Erythroblast (primary cell): ENCODE measurements around the gene KIF5A.
"Not testable (repeated sequence)": the region's sequence is repeated elsewhere in the genome, so short reads cannot be mapped to it uniquely, and the experiment has no call there.

Experiments
- DNase-seq, 2 experiments: peaks; one replicate each; lab custom pipeline; 2025; lab: John Stamatoyannopoulos, UW
- GATA1 ChIP-seq: IDR thresholded peaks from 2 replicates; pipeline ENCODE4 v1.6.1; 2011; ENCODE audit warnings: low read depth, mild to moderate bottlenecking, control low read depth, low read length, moderate library complexity
- POLR2A ChIP-seq: IDR thresholded peaks from 2 replicates; pipeline ENCODE4 v1.6.1; 2011; ENCODE audit warnings: mild to moderate bottlenecking, low read length

Gene KIF5A

DNA sequence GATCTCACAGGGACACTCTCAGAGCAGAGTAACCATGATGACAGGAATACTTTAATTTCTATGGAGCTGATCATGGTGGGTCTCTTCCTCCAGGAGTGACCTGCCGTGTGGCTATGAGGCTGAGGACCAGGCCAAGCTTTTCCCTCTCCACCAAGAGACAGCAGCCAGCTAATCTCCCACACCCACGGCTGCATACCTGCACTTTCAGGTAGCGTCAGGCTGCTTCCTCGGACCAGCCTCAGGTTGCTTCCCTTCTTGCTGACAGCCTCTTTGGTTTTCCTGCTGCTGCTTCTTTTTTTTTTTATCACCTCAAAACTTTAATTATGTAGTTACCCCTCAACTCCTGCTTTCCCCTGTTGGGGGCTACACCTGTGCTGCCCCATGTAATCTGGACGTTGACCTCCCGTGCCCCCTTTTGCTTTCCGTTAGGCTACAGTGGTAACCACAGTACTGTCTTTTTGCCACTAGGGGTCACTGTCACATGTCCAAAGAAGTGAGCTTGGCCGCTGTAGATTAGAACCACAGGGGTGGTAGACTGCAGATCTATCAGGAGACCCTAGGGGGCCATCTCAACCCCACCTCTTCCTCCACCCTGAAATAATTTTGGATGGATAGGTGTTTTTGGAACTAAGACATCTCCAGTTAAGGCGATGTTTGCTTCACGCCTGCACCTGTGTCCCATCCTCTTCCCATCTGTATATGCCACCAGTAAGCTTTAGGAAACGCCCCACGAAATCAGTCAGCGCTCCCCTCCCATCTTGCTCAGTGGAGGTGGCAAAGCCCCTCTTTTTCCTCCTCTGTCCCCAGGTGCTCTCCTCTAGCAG, 33.4 kb downstream of the KIF5A start:
- peak; percentile 88 for DNase-seq
- TF ChIP-seq GATA1 (no peak), POLR2A (no peak)

- TF ChIP-seq POLR2A = no peak
- TF ChIP-seq GATA1 = no peak
These were observed 34.2 kb downstream of the KIF5A start for GRCh38 chr12:57584050-57584449.

DNA sequence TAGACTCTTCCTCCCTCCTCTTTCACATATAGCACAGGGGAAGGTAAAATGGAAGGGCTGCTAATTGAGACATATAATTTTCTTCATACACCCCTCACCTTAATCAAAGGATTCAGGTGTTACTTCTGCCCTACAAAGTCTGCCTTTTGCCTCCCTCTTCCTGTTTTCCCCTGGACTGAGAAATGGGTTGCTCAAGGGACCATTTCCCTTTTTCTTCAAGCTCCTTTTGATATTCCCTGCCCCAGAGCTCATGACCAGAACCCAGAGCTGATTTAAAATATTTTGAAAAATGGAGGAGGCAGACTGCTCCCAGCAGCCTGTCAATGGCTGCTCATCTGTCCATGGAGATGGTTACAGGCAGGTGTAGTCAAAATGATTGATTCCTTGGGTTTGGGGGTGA, 34.8 kb downstream of the KIF5A start:
- DNase-seq = no peak
- TF ChIP-seq POLR2A (no peak), GATA1 (no peak)

More at GRCh38 chr12:57584050-57584449, 34.2 kb downstream of the KIF5A start:
- DNase-seq = no peak

GRCh38 chr12:57585156-57585555, 35.3 kb downstream of the KIF5A start:
- TF ChIP-seq GATA1 (no peak), POLR2A (no peak)
- DNase-seq = no peak

DNA sequence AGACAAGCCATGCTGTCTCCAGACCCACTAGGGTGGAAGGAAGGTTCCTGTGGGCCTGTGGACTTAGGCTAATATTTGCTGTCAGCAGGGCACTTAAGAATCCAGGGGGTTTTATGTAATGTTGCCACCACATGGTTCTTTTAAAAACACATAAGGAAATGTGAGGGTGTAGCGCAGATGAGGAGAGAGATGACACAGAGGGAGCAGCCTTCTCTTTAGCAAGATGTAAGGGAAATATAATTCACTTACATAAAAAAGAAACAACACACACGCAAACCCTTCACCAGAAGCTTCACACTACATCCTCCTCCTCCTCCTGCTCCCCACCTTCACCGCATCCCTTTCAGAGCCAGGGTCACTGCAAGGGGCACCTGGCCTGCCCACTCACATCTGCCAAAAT, 36.3 kb downstream of the KIF5A start:
- TF ChIP-seq GATA1 = no peak
- TF ChIP-seq POLR2A = no peak
- DNase-seq = no peak

GRCh38 chr12:57586832-57587429, 37.1 kb downstream of the KIF5A start:
- no peak for TF ChIP-seq GATA1
- TF ChIP-seq POLR2A = no peak
- DNase-seq = no peak

- DNase-seq = not testable (repeated sequence)
These were observed 39.2 kb downstream of the KIF5A start for GRCh38 chr12:57588951-57589610.

DNA sequence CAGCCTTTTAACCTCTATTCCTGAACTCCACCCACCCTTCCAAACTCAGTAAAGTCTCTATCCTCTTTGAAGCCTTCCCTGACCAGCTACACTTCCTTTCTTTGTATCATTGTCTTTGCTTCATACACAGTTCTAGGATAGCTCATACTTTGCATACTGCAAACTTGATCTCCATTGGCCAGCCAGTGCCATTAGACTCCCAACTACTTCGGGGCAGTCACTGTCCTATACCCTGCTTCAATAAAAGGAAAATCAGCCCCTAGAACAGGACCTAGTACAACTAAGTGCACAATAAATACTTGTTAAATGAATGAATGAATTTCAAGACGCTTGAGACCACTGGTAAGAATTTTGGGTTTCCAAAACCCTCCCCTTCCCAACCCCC, 40.6 kb downstream of the KIF5A start:
- DNase-seq = no peak
- TF ChIP-seq GATA1 (no peak), POLR2A (no peak)

DNA sequence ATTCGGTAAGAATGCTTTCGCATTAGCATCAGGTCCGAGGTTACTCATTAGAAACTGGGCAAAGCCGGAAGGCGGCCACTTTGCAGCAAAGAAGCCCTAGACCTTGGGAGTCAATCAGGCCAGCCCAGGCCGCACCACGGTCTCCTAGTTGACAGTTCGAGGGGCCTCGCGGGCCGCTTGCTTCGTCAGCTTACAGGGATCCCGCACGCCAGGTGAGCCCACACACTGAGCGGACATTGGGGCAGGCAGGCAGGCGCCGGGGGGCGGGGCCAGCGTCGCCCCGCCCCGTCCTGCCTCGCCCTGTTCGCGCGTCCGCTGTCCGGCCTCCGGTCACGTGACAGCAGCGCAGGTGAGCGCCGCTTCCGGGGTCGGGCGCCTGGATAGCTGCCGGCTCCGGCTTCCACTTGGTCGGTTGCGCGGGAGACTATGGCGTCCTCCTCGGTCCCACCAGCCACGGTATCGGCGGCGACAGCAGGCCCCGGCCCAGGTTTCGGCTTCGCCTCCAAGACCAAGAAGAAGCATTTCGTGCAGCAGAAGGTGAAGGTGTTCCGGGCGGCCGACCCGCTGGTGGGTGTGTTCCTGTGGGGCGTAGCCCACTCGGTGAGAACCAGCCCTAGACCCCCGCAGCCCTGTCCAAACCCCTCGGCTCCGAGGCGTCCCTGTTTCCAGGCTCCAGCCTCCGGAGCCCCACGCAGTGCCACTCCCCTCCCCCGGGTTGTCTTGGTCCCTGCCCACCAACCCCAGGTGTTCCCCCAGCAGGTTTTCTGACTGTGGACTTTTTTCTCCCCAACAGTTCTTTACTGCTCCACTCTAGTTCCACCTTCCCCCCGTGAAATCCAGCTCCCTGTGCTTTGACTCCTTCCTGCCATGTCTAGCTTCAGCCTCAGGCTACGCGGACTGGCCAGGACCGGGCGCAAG, 41.3 kb downstream of the KIF5A start, which contains the start of gene PIP4K2C:
Gene PIP4K2C (plus strand): TSS at position 329 of the 918 bp plus-strand sequence. CDS start 98 bp downstream, at position 427.
- TF ChIP-seq GATA1 (no peak), POLR2A (peak; percentile 77)
- peak; percentile 87 to 91 for DNase-seq

DNA sequence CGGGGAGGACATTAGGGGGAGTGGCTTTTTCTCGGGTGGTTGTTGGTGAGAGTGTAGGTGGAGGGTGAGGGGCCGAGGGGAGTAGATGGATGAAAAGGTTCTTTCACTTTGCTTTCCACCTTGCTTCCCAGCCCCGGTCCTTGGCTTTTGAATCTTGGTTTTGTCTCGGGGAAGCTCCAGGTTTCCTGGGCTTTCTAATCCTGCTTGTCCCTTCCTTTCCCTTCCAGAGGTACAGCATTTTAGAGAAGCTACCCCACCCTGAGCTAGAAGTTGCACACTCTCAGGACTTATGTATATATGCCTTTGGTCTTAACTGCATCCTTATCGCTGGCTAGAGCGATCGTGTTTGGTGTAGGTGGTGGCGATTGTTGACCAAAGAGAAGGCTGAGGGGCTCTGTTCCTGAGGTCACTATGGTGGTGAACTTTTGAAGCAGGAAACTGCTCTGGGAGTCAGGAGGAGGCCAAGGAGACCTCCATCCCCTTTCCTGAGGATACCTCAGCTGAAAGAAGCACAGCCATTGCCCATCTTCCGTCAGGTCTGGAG, 42.0 kb downstream of the KIF5A start:
- no peak for DNase-seq
- TF ChIP-seq POLR2A (no peak), GATA1 (no peak)

GRCh38 chr12:57592551-57593165, 42.8 kb downstream of the KIF5A start:
- no peak for TF ChIP-seq GATA1
- DNase-seq = no peak

DNA sequence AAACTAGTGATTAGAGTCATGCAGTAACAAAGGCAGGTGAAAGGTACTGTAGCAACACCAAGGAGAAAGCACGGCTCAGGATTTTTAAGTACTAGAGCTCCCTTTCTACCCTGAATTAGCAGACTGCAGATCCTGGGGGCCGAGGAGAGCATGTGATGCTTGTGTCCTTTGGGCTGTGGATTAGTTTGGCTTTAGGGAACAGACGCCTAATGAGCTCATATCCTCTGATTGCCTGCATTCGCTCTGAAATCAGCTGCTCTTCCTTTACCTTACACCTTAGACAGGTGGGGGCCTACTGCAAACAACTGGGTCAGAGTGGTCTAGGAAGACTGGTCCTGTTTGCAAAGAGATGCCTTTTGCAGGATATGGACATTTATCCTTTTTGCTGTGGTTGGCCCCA, 43.3 kb downstream of the KIF5A start:
- TF ChIP-seq POLR2A (no peak), GATA1 (no peak)
- no peak for DNase-seq
